Measurements from ENCODE around the gene TRIM71.
"Not testable (repeated sequence)": the region's sequence is repeated elsewhere in the genome, so short reads cannot be mapped to it uniquely, and the experiment has no call there.

TRIM71 gene

GRCh38 chr3:32892625-32893598, 75.1 kb downstream of the TRIM71 start:
- DNase-seq = no peak

DNA sequence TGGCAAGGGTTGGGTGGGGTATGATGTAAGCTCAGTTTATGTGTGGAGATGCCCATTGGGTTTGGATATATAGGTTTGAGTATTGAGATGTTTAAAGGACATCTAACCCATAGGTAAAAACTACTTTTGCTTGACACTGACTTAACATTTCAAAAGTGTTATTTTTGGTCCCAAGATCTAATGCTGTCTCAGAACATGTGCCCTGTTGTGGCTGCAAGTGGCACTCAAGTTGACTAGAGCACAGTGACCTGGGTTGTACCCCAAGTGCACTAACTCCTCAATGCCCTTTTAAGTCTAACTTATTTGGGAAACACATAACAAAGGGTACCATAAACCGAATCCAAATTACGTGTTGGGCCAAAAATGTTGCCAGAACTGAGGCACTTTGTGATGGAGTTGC, 77.2 kb downstream of the TRIM71 start:
- no peak for DNase-seq

DNA sequence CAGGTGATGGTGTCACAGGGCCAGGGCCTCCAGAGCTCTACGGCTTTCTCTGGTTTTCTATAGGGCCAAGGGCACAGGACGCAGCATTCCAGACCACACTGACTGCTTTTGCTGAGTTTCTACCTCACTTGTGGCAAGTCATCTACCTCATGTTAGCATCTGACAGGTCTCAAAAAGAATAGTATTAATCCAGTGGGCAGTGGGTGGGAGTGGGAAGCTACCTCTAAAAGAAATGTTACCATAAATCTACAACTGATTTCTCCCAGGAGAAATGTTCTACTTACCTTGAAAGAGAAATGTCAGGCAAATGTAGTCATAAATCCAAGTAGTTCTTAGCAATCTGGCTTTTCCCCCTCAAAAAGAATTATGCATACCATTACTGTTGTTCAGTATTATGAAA, 77.9 kb downstream of the TRIM71 start:
- no peak for DNase-seq

GRCh38 chr3:32896143-32896542, 78.3 kb downstream of the TRIM71 start:
- DNase-seq = no peak

DNA sequence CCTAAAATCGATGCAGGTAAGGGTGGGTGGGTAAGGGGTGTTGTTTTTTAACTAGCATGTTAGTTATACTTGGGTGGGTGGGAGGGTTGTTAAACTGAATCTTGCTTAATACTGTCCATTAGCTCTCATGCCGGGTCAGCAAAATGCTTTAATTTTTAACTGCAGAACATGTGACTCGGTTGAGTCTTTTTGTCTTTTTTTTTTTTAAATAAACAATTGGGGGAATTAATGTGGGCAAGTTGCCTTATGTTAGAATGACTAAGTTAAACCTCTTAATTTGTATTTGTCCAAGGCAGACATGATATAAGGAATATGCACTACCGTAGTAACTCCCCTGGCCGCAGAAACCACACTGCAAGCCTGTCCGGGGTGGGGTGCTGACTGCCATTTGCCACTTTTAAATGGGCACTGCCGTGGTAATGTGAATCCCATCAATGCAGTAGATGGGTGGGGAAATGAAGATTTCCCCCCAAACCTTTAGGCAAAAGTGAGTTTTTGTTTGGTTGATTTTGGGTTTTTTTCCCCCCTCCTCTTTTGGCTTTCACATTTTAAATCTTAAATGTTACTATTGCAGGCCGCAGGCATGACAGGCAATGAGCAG, 79.3 kb downstream of the TRIM71 start:
- no peak for DNase-seq

DNA sequence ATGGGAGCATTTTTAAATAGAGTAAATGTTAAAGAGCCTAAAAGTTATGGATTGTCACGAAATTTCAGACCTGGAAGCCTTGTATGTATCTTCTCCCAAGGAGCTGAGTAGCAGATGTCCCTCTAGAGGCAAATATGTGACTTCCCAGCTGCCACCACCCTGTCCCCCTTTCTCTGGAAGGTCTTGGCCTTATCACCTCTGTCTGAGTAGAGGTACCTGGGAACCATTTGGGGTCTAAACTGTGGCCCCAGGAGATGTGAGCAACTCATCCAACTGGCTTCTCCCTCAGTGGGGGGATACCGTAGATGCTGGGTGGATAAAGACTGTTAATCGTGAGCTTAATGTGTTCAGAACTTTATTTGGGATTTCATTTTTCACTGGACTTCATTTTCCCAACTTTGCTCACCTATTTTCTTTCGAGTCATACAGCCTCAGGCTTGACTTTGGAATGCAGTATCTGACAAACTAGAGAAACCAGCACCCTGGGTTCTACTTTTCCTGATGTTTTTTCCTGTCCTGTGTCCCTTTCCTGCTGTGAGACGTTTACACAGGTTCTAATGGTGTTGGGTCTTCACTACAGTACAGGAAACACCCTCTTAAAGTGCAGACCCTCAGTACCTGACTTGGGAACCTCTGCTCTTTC, 80.3 kb downstream of the TRIM71 start:
- no peak for DNase-seq

- DNase-seq = no peak
Measured at GRCh38 chr3:32899265-32899664, 81.5 kb downstream of the TRIM71 start.

- no peak for DNase-seq
Measured at GRCh38 chr3:32901005-32901932, 83.5 kb downstream of the TRIM71 start.

DNA sequence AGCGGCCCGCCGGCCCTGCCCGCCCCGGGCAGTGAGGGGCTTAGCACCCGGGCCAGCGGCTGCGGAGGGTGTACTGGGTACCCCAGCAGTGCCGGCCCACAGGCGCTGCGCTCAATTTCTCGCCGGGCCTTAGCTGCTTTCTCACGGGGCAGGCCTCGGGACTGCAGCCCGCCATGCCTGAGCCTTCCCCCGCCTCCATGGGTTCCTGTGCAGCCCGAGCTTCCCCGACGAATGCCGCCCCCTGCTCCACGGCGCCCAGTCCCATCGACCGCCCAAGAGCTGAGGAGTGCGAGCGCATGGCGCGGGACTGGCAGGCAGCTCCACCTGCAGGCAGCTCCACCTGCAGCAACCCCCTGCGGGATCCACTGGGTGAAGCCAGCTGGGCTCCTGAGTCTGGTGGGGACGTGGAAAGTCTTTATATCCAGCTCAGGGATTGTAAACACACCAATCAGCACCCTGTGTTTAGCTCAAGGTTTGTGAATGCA, 85.1 kb downstream of the TRIM71 start:
- DNase-seq = not testable (repeated sequence)

DNA sequence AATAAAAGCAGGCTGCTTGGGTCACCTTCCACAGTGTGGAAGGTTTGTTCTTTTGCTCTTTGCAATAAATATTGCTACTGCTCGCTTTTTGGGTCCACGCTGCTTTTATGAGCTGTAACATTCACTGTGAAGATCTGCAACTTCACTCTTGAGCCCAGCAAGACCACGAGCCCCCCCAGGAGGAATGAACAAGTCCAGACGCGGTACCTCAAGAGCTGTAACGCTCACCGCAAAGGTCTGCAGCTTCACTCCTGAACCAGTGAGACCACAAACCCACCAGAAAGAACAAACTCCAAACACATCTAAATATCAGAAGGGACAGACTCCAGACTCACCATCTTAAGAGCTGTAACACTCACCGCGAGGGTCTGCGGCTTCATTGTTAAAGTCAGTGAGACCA, 86.2 kb downstream of the TRIM71 start:
- no peak for DNase-seq

GRCh38 chr3:32909999-32910398, 92.2 kb downstream of the TRIM71 start:
- no peak for DNase-seq

DNA sequence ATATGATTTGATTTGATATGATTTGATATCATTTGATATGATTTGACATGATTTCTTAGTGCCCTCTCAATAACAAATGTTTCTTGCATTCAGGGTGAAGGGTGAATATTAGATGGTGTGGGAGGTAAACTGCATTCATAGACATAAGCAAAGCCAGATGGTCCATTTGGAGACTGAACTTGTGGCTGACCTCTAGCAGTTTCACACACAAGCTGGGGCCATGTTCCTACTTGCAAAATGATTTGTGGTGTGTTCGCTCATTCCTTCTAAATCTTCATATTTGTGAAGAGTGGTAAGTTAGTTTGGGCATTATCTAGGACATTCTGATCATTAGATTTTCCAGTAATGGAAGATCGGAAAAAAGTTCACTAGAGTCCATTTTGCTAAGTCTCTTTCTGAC, 93.2 kb downstream of the TRIM71 start:
- DNase-seq = no peak

GRCh38 chr3:32912046-32912445, 94.2 kb downstream of the TRIM71 start:
- DNase-seq = no peak

GRCh38 chr3:32913790-32914446, 96.1 kb downstream of the TRIM71 start:
- no peak for DNase-seq

DNA sequence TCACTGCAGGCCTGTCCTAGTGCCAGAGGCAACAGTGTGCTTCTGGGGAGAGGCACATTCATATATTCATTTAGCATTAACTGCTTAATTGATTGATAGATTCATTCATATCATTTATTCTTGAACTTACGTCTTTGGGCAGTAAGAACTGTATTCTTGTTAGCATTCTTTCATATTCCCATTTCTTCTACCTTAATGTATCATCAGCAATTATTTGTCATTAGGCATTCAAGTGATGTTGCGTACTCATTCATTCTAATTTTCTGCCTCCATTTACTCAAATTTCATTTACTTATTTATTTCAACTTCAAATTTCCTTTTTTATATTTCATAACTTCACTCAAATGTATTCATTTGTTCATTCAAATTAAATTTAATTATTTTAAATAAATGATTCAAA, 102.1 kb downstream of the TRIM71 start:
- DNase-seq = no peak

DNA sequence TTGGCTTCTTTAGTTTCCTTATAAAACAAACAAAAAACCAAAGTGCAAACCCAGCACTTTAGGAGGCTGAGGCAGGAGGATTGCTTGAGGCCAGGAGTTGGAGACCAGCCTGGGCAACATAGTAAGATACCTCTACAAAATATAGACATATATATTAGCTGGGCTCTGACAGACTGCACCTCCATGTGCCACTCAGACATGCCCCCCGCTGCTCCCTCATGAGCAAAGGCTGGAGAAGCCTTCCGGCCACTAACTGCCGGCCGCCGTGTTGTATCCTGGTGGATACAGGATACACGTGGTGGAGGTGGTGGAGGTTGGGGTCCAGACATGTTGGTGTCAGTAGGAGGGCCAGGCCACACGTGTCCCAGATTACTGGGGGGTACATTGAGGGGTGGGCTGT, 104.3 kb downstream of the TRIM71 start:
- no peak for DNase-seq

DNA sequence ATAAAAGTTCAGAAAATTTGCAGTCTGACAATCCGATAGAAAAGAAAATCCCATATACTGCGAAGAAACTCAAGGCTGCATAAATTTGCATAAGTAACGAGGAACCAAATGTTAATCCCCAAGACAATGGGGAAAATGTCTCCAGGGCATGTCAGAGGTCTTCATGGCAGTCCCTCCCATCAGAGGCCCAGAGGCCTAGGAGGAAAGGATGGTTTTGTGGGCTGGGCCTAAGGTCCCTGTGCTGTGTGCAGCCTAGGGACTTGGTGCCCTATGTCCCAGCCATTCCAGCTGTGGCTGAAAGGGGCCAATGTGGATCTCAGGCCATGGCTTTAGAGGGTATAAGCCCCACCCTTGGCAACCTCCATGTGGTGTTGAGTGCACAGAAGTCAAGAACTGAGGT, 112.4 kb downstream of the TRIM71 start:
- no peak for DNase-seq

DNA sequence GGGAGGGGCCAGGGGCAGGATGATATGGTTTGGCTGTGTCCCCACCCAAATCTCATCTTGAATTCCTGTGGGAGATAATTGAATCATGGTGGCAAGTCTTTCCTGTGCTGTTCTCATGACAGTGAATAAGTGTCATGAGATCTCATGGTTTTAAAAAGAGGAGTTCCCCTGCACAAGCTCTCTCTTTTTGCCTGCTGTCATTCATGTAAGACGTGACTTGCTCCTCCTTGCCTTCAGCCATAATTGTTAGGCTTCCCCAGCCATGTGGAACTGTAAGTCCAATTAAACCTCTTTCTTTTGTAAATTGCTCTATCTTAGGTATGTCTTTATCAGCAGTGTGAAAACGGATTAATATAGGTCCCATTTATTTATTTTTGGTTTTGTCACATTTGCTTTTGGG, 113.5 kb downstream of the TRIM71 start:
- DNase-seq = not testable (repeated sequence)

- peak; percentile 6 to 9 for DNase-seq
Measured at GRCh38 chr3:32934150-32934742, 116.4 kb downstream of the TRIM71 start.

- DNase-seq = no peak
Measured at GRCh38 chr3:32937331-32937730, 119.5 kb downstream of the TRIM71 start.

DNA sequence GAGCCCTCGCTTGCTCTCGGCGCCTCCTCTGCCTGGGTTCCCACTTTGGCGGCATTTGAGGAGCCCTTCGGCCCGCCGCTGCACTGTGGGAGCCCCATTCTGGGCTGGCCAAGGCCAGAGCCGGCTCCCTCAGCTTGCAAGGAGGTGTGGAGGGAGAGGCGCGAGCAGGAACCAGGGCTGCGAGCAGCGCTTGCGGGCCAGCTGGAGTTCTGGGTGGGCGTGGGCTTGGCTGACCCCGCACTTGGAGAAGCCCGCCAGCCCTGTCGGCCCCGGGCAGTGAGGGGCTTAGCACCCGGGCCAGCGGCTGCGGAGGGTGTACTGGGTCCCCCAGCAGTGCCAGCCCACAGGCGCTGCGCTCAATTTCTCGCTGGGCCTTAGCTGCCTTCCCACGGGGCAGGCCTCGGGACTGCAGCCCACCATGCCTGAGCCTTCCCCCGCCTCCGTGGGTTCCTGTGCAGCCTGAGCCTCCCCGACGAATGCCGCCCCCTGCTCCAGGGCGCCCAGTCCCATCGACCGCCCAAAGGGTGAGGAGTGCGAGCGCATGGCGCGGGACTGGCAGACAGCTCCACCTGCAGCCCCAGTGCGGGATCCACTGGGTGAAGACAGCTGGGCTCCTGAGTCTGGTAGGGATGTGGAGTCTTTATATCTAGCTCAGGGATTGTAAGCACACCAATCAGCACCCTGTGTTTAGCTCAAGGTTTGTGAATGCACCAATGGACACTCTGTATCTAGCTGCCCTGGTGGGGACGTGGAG, 121.9 kb downstream of the TRIM71 start:
- DNase-seq = not testable (repeated sequence)
